H1 (cell line): ENCODE data around the gene ENDOV. TPM values are rescaled to one million over a fixed set of nuclear protein-coding genes. Genes with fewer than 3 reads are reported as not detected.

Experiments
- CHD1 ChIP-seq: IDR thresholded peaks from 2 replicates; pipeline ENCODE4 v1.6.1; 2012; ENCODE audit warnings: low read depth, low read length, improper control_type of control experiment
- RFX5 ChIP-seq: IDR thresholded peaks from 2 replicates; pipeline ENCODE4 v1.6.1; 2011; ENCODE audit warnings: low read depth, low read length, improper control_type of control experiment, borderline replicate concordance
- TBP ChIP-seq: IDR thresholded peaks from 2 replicates; pipeline ENCODE4 v1.6.1; 2011; ENCODE audit warnings: low read depth, low read length, improper control_type of control experiment
- polyA plus RNA-seq, 7 experiments: library from polyadenylated mRNA; depleted of rRNA in 3 of 7; stranded (reverse) in 5 of 7; unstranded in 2 of 7; fragments of >200 nt in 5 of 7; fragments of 200-250 nt in 2 of 7; gene quantifications; 1 replicate in 5 of 7; 2 replicates in 1 of 7; 4 replicates in 1 of 7; pipeline versions ENCODE4 v1.2.1 to v1.2.3, GENCODE V29; 2011 to 2013; ENCODE audit warnings: missing spikeins in 2 of 7, mixed read lengths in 2 of 7
- total RNA-seq: library from RNA; stranded (reverse); fragmentation: NEBNext Ultra II Directional; extraction: Animal tissue kit (Norgen Biotek cat#: 25700); gene quantifications from 2 replicates; pipeline ENCODE4 v1.2.1, GENCODE V29; 2021
- TF ChIP-seq, protein P1 (sequence below): IDR thresholded peaks from 2 replicates; pipeline ENCODE4 v1.6.1; 2012; ENCODE audit warnings: inconsistent platforms

Gene ENDOV
- total and polyA plus RNA-seq, 2 of the 8 experiments (the other 6 are each of a cell fraction or from before 2014, with no cell fraction given): 10.6 to 13.3 TPM

DNA sequence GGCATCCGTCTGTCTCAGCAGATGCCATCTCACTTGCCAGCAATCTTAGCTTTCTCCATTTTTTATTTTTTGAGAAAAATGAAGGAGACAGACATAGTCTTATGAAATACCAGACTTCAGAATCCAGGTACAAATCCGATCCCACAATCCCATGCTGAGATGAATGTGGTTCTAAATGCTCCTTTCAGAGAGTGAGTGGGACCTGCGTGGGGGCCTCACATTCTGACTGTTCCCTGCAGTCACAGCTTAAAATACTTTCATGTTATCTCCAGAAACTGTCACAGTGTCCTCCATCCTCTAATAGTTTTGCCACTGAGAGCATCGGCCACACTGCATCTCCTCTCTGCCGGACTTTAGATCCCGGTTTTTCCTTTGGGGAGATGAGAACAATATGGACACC lies 34.9 kb upstream of the ENDOV start (continued):
- TF ChIP-seq CHD1 (no peak), TBP (no peak), RFX5 (no peak)
- TF ChIP-seq, protein P1, sequence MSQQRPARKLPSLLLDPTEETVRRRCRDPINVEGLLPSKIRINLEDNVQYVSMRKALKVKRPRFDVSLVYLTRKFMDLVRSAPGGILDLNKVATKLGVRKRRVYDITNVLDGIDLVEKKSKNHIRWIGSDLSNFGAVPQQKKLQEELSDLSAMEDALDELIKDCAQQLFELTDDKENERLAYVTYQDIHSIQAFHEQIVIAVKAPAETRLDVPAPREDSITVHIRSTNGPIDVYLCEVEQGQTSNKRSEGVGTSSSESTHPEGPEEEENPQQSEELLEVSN: no peak
